Measurements from ENCODE around the gene TIAL1.

Gene TIAL1

GRCh38 chr10:119633538-119634218 is 36.9 kb upstream of the TIAL1 start:
- ATAC-seq: no peak
- TF ChIP-seq CREB5 (CRISPR knock-in tag; IDR thresholded peaks at IDR 0.05; ENCODE audit: low read depth) (no peak), TOX (CRISPR knock-in tag; IDR thresholded peaks at IDR 0.05; ENCODE audit: borderline replicate concordance) (no peak), ZFP3 (CRISPR knock-in tag; IDR thresholded peaks at IDR 0.05) (no peak), BACH2 (CRISPR knock-in tag; IDR thresholded peaks at IDR 0.05; ENCODE audit: borderline replicate concordance) (no peak), ESRRG (CRISPR knock-in tag; IDR thresholded peaks at IDR 0.05) (no peak)
- TF ChIP-seq, protein P1, sequence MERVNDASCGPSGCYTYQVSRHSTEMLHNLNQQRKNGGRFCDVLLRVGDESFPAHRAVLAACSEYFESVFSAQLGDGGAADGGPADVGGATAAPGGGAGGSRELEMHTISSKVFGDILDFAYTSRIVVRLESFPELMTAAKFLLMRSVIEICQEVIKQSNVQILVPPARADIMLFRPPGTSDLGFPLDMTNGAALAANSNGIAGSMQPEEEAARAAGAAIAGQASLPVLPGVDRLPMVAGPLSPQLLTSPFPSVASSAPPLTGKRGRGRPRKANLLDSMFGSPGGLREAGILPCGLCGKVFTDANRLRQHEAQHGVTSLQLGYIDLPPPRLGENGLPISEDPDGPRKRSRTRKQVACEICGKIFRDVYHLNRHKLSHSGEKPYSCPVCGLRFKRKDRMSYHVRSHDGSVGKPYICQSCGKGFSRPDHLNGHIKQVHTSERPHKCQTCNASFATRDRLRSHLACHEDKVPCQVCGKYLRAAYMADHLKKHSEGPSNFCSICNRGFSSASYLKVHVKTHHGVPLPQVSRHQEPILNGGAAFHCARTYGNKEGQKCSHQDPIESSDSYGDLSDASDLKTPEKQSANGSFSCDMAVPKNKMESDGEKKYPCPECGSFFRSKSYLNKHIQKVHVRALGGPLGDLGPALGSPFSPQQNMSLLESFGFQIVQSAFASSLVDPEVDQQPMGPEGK (CRISPR knock-in tag; IDR thresholded peaks at IDR 0.05; ENCODE audit: borderline replicate concordance): no peak

DNA sequence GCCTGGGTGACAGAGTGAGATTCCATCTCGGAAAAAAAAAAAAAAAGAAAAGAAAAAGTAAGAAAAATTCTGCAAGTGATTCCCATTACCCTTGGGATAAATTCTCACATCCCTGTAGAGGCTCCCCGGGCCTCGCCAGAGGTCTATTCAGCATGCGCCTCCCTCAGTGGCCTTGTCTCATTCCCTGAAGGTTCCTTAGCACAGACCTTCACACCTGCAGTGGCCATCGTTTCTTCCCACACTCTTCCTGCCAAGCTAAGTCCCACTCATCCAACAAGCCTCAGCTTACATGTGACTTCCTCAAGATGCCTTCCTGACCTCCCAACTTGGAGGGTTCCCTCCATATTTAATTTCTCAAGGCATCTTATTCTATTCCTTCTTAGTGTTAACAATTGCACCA is 33.5 kb upstream of the TIAL1 start:
- TF ChIP-seq CREB5 (CRISPR knock-in tag; IDR thresholded peaks at IDR 0.05; ENCODE audit: low read depth) (no peak), TOX (CRISPR knock-in tag; IDR thresholded peaks at IDR 0.05; ENCODE audit: borderline replicate concordance) (no peak), GLIS3 (CRISPR knock-in tag; IDR thresholded peaks at IDR 0.05) (no peak), ZNF70 (CRISPR knock-in tag; IDR thresholded peaks at IDR 0.05) (no peak), POU6F1 (CRISPR knock-in tag; IDR thresholded peaks at IDR 0.05; ENCODE audit: borderline replicate concordance, low read depth) (no peak), BACH2 (CRISPR knock-in tag; IDR thresholded peaks at IDR 0.05; ENCODE audit: borderline replicate concordance) (no peak), ESRRG (CRISPR knock-in tag; IDR thresholded peaks at IDR 0.05) (no peak), ZFP30 (CRISPR knock-in tag; IDR thresholded peaks at IDR 0.05) (no peak), ZNF8 (CRISPR knock-in tag; IDR thresholded peaks at IDR 0.05) (no peak)
- no peak for ATAC-seq

- ATAC-seq: no peak
Measured at GRCh38 chr10:119625570-119626280, 29.0 kb upstream of the TIAL1 start.

More at GRCh38 chr10:119625570-119626280, 29.0 kb upstream of the TIAL1 start:
- TF ChIP-seq ZFP3 (CRISPR knock-in tag; IDR thresholded peaks at IDR 0.05) (no peak), ZNF565 (CRISPR knock-in tag; conservative IDR thresholded peaks at IDR 0.05; ENCODE audit: low read depth) (no peak), ISL1 (CRISPR knock-in tag; IDR thresholded peaks at IDR 0.05) (no peak), CSDC2 (CRISPR knock-in tag; IDR thresholded peaks at IDR 0.05) (no peak), BACH2 (CRISPR knock-in tag; IDR thresholded peaks at IDR 0.05; ENCODE audit: borderline replicate concordance) (no peak), RARB (CRISPR knock-in tag; IDR thresholded peaks at IDR 0.05) (no peak), SNAI2 (CRISPR knock-in tag; IDR thresholded peaks at IDR 0.05) (no peak), OSR1 (CRISPR knock-in tag; IDR thresholded peaks at IDR 0.05) (no peak), ARNTL (CRISPR knock-in tag; IDR thresholded peaks at IDR 0.05; ENCODE audit: borderline replicate concordance, low read depth) (no peak), GLIS3 (CRISPR knock-in tag; IDR thresholded peaks at IDR 0.05) (no peak), CREB5 (CRISPR knock-in tag; IDR thresholded peaks at IDR 0.05; ENCODE audit: low read depth) (no peak), ESRRG (CRISPR knock-in tag; IDR thresholded peaks at IDR 0.05) (no peak)
- TF ChIP-seq, protein P1 (CRISPR knock-in tag; IDR thresholded peaks at IDR 0.05; ENCODE audit: borderline replicate concordance): no peak

Data from SK-N-SH treated with all-trans-retinoic acid at 6 μM for 48 hours (cell line).